GM18505 (cell line): ENCODE measurements around the gene MLLT10.

Experiments used
- ATAC-seq: cut with Tn5 transposase; IDR thresholded peaks from one replicate; pipeline ENCODE4 v1.9.1; 2021; ENCODE audit not compliant: unreplicated experiment
- POLR2A ChIP-seq: IDR thresholded peaks from 4 replicates; pipeline ENCODE4 v1.6.1; 2011; ENCODE audit warnings: borderline replicate concordance; ENCODE audit not compliant: insufficient read depth, insufficient read length; ENCODE audit errors: extremely low read depth

MLLT10 gene

DNA sequence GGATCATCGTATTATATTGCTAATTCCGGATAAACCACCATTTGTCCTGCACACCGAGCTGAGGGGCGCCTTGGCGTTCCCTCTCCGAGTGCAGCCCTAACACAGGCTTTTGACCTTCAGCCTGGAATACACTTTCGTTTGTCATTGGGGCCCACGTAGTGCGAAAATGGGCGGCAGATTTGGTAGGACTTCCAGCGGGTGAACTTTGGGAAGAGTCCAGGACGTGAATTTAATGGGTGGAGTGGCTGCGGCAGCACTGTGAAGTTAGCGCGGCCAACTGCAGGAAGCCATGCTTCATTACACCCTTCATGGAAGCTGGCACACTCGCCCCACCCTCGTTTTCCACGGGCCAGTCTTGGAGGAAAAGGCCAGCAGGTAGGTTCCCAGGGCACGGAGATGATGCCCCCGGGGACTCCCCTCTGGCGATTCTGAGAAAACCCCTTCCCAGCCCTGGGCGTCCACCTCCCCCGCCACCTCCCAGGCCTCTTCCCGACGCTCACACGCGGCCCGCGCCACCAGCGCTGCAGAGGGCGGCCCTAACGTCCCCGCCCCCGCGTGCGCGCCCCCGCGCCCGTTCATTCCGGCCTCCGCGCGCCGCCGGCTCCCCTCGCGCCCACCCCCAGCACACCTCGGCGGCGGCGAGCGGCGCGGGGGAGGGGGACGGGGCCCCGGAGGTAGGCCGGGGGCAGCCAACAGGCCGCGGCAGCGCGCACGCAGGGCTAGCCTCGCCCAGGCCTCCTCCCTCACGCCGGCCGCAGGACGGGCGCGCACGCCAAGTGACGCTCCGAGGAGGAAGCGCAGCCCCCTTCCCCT is at the start of gene MLLT10:
Gene MLLT10, plus strand, starts transcription at position 766 of the 813 bp plus-strand sequence. CDS start 413 bp downstream, outside the sequence.
- peak; percentile 86 for ATAC-seq
- TF ChIP-seq POLR2A, result peak; percentile 86

GRCh38 chr10:21487416-21488180 is 46.4 kb upstream of the MLLT10 start:
- ATAC-seq, result no peak
- TF ChIP-seq POLR2A, result no peak

DNA sequence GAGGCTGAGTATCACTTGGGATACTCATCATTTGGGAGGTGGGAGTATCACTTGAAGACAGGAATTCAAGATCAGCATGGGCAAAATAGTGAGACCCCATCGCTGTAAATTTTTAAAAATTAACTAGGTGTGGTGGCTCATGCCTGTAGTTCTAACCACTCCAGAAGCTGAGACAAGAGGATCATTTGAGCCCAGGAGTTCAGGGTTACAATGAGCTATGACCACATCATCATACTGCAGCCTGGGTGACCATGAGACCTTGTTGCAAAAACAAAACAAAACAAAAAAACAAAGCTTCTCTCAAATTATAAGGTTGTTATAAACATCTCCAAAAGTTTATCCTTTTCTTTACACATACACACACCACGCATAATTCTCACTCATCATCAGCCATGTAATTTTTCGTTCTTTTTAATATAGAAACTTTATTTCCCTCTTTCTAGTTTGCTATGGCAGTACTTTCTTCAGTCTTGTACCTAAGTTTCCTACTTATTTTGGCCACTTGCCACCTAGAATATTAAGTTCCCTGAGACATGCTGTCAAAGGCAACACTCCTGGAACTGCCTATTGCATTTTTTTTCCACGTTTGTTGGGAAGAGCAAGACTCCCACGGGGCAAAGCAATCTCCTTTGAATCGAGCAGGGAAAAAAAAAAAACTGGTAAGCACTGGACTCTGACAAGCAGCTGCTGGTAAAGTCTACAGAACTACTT is 45.6 kb upstream of the MLLT10 start:
- TF ChIP-seq POLR2A, result no peak
- ATAC-seq, result no peak

GRCh38 chr10:21488957-21489446 is 45.0 kb upstream of the MLLT10 start:
- no peak for TF ChIP-seq POLR2A
- no peak for ATAC-seq

- no peak for TF ChIP-seq POLR2A
- ATAC-seq, result no peak
These were observed 43.9 kb upstream of the MLLT10 start for GRCh38 chr10:21490028-21490710.

GRCh38 chr10:21490711-21491105 is 43.3 kb upstream of the MLLT10 start:
- no peak for ATAC-seq
- TF ChIP-seq POLR2A, result no peak

DNA sequence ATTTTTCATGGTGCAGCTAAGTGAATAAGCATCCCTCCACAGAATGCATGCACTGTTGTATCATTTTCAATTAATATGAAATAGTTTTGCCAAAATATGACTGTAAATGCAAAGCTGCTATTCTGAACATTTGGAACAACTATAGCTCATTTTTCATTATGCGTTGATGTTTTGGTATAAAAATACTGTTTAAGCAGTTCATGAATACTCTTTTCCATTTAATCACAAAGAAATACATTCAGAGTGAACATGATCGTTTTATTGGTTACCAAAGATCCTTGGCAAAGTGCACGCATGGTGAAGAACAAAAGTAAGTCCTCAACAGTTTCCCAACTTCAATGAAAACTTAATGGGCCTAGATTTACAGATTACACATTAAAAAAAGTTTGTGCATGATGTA is 41.6 kb upstream of the MLLT10 start:
- TF ChIP-seq POLR2A, result no peak
- no peak for ATAC-seq

- no peak for ATAC-seq
- no peak for TF ChIP-seq POLR2A
These were observed 40.2 kb upstream of the MLLT10 start for GRCh38 chr10:21493784-21494183.

- ATAC-seq, result no peak
- no peak for TF ChIP-seq POLR2A
These were observed 39.6 kb upstream of the MLLT10 start for GRCh38 chr10:21494191-21495001.

DNA sequence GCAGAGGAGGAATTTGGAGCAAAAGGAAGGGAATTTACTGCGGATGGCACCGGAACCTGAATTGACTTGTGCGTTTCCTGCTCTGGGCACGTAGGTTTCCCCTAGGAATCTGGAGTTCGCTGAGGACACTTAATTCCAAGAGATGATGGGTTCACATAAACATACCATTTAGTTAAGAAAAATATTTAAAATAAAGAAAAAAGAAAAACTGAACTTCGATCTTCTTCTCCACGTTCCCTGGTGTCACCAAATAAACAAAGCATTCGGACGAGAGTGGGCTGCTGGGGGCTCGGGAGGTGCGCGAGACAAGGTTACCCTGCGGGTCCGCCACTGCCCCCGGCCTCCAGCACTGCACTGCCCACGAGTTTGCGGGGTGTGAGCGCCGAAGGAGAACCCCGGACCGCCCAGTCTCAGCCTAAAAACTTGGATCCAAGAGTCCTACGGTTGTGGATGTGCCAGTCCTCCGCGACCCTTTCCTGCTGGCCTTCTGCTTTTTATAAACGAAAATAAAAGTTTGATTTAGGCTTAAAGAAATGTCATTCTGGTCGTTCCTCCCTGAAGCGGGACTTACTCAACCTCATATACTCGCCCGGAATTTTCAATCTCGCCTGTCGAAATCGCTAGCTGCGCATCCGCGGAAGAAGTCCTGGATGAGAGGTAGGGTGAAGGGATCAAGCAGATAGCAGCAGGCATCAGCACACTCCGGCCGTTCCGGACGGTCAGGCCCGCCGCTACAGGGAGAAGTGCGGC is 38.9 kb upstream of the MLLT10 start:
- peak; percentile 2 for ATAC-seq
- TF ChIP-seq POLR2A, result no peak

- ATAC-seq, result peak; percentile 77
- no peak for TF ChIP-seq POLR2A
These were observed 38.2 kb upstream of the MLLT10 start for GRCh38 chr10:21495752-21496342.
